GM21381 (cell line): Measurements from ENCODE around the gene RNF144A.

ENCODE experiments used
- ATAC-seq: cut with Tn5 transposase; IDR thresholded peaks from one replicate; pipeline ENCODE4 v1.9.1; 2021; ENCODE audit warnings: mild to moderate bottlenecking, moderate library complexity; ENCODE audit not compliant: unreplicated experiment

Gene RNF144A

GRCh38 chr2:6945087-6945813, 28.0 kb downstream of the RNF144A start:
- ATAC-seq: peak; percentile 94

- peak; percentile 4 for ATAC-seq
Measured at GRCh38 chr2:6945821-6946220, 28.6 kb downstream of the RNF144A start.

GRCh38 chr2:6946722-6947121, 29.5 kb downstream of the RNF144A start:
- ATAC-seq: no peak

- ATAC-seq: no peak
Measured at GRCh38 chr2:6947929-6948676, 30.9 kb downstream of the RNF144A start.

GRCh38 chr2:6948677-6949351, 31.6 kb downstream of the RNF144A start:
- ATAC-seq: no peak

- ATAC-seq: no peak
Measured at GRCh38 chr2:6951046-6951445, 33.8 kb downstream of the RNF144A start.

- no peak for ATAC-seq
Measured at GRCh38 chr2:6952101-6952500, 34.9 kb downstream of the RNF144A start.

GRCh38 chr2:6954586-6954985, 37.4 kb downstream of the RNF144A start:
- no peak for ATAC-seq

GRCh38 chr2:6955511-6956136, 38.4 kb downstream of the RNF144A start:
- ATAC-seq: no peak

- no peak for ATAC-seq
Measured at GRCh38 chr2:6956566-6956965, 39.4 kb downstream of the RNF144A start.

GRCh38 chr2:6957031-6957714, 40.0 kb downstream of the RNF144A start:
- ATAC-seq: no peak

GRCh38 chr2:6957910-6958615, 40.9 kb downstream of the RNF144A start:
- ATAC-seq: no peak

- ATAC-seq: no peak
Measured at GRCh38 chr2:6958616-6959235, 41.5 kb downstream of the RNF144A start.

- no peak for ATAC-seq
Measured at GRCh38 chr2:6959751-6960150, 42.5 kb downstream of the RNF144A start.

- no peak for ATAC-seq
Measured at GRCh38 chr2:6960659-6961058, 43.4 kb downstream of the RNF144A start.

- no peak for ATAC-seq
Measured at GRCh38 chr2:6963727-6964126, 46.5 kb downstream of the RNF144A start.

- no peak for ATAC-seq
Measured at GRCh38 chr2:6965071-6965795, 48.0 kb downstream of the RNF144A start.

GRCh38 chr2:6966446-6966940, 49.3 kb downstream of the RNF144A start:
- ATAC-seq: no peak

GRCh38 chr2:6967301-6967700, 50.1 kb downstream of the RNF144A start:
- ATAC-seq: no peak
